Neutrophil (primary cell): Measurements from ENCODE around the gene OR6M1.

ENCODE experiments used
- H3K27ac ChIP-seq: fragments of 200-600 bp; sonication (generic); 2 replicates; pipeline ENCODE4 v1.5.1; 2016; ENCODE audit warnings: mild to moderate bottlenecking, moderate library complexity
- H3K27me3 ChIP-seq: fragments of 200-600 bp; sonication (generic); 2 replicates; pipeline ENCODE4 v1.6.0; 2016; ENCODE audit warnings: mild to moderate bottlenecking
- H3K36me3 ChIP-seq: fragments of 200-600 bp; sonication (generic); 2 replicates; pipeline ENCODE4 v1.5.1; 2017
- H3K4me1 ChIP-seq, 2 experiments: fragments of 200-600 bp in 1 of 2; sonication (generic) in 1 of 2; 1 replicate in 1 of 2; 2 replicates in 1 of 2; pipeline versions ENCODE4 v1.5.1 to v1.6.1; 2013 to 2016; ENCODE audit warnings: low read depth in 1 of 2, low read length in 1 of 2, mild to moderate bottlenecking in 1 of 2, moderate library complexity in 1 of 2; ENCODE audit not compliant: control insufficient read depth in 1 of 2, insufficient read depth in 1 of 2
- H3K4me3 ChIP-seq, 2 experiments: fragments of 200-600 bp in 1 of 2; sonication (generic) in 1 of 2; 1 replicate in 1 of 2; 2 replicates in 1 of 2; pipeline ENCODE4 v1.5.1; 2013 to 2016; ENCODE audit warnings: low read depth in 1 of 2, low read length in 1 of 2, mild to moderate bottlenecking in 1 of 2, moderate library complexity in 1 of 2
- H3K9me3 ChIP-seq: fragments of 200-600 bp; sonication (generic); 2 replicates; pipeline ENCODE4 v1.5.1; 2016
- TF ChIP-seq, protein P1 (sequence below): fragments of 200-600 bp; sonication (generic); IDR thresholded peaks from 2 replicates; pipeline ENCODE4 v1.5.1; 2016; ENCODE audit warnings: antibody characterized with exemption

Gene OR6M1

DNA sequence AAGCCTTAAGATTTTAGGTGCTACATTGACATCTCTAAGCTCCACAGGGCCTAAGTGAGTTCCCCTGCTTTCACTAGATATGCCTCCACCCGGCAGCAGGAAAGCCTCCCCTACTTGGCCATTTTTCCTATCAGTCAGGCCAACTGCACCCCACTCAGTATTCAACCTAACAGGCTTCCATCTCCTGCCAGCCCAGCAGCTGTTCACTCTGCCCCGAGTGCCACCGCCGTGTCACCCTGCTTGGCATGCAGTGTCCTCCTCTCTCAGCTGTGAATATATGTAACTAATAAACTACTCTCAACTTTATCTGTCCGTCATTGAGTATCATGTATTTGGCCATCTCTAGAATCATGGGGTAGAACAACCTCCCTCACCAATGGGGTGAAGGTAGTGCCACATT lies 9.0 kb upstream of the OR6M1 start:
- Histone ChIP-seq H3K27ac (no peak overlapping the region), H3K4me3 (no peak overlapping the region), H3K9me3 (no peaks in the 10 kb centered on the region), H3K36me3 (no peaks in the 10 kb centered on the region), H3K27me3 (no peaks in the 10 kb centered on the region), H3K4me1 (no peaks in the 10 kb centered on the region)
- TF ChIP-seq, protein P1, sequence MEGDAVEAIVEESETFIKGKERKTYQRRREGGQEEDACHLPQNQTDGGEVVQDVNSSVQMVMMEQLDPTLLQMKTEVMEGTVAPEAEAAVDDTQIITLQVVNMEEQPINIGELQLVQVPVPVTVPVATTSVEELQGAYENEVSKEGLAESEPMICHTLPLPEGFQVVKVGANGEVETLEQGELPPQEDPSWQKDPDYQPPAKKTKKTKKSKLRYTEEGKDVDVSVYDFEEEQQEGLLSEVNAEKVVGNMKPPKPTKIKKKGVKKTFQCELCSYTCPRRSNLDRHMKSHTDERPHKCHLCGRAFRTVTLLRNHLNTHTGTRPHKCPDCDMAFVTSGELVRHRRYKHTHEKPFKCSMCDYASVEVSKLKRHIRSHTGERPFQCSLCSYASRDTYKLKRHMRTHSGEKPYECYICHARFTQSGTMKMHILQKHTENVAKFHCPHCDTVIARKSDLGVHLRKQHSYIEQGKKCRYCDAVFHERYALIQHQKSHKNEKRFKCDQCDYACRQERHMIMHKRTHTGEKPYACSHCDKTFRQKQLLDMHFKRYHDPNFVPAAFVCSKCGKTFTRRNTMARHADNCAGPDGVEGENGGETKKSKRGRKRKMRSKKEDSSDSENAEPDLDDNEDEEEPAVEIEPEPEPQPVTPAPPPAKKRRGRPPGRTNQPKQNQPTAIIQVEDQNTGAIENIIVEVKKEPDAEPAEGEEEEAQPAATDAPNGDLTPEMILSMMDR: no peak

DNA sequence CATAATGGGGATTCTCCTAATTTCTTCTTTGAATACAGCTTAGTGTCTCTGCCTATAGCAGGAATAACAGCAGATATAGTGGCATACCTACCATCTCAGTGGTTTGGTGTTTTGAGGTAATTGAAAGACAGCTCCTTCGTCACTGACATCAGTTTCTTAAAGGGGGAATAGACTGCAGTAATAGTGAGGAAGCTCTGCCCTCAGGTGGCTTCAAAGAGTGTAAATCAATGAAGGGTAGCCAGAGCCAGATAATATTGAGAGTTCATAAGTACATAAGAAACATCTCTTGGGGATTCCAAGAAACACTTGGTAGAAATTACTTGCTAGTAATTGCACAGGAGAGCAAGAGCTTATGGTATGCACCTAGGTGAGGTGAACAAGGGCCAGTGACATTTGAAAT lies 4.4 kb downstream of the OR6M1 start:
- TF ChIP-seq, protein P1: no peak
- no peaks in the 10 kb centered on the region for H3K4me1 ChIP-seq
- H3K36me3 ChIP-seq: no peaks in the 10 kb centered on the region
- H3K4me3 ChIP-seq: no peak overlapping the region
- no peaks in the 10 kb centered on the region for H3K9me3 ChIP-seq
- H3K27ac ChIP-seq: no peak overlapping the region
- no peaks in the 10 kb centered on the region for H3K27me3 ChIP-seq

DNA sequence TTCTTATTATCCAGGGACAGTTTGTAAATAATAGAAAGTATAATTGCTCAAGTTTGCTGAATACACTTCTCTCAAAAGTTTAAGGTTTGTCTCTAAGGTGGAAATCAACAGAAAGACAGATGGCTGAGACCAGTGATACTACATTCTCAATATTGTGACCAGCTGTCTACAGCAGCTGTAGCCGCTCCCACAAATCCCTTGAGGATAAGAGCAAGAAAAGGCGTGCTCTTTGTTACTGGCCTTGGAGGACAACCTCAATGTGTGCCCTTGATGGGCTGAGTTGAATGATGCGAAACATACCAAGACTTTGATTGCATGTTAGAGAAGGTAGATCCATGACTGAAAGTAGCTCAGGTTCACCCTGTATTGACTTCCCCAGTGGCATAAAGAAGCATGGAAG lies 6.1 kb downstream of the OR6M1 start:
- no peaks in the 10 kb centered on the region for H3K9me3 ChIP-seq
- H3K27ac ChIP-seq: no peak overlapping the region
- TF ChIP-seq, protein P1: no peak
- H3K4me3 ChIP-seq: no peak overlapping the region
- no peaks in the 10 kb centered on the region for H3K27me3 ChIP-seq
- no peaks in the 10 kb centered on the region for H3K4me1 ChIP-seq
- H3K36me3 ChIP-seq: no peaks in the 10 kb centered on the region

DNA sequence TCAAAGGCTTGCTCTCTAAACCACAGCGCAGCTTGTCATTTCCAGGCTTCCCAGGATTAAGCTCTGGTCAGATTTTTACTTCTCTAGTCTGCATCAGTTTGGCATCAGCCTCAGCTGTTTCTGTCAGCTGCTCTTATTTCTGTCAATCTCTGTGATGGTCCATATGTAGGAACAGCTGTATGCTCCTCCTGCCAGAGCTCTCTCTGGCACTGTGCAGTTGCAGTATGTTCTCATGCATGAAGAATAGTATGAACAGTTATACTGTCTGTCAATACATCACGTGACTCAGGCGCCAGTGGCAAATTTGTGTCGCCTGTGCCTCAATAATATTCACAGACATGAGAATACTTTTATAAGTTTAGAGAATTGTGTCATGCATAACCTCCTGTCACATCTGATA lies 6.7 kb downstream of the OR6M1 start:
- TF ChIP-seq, protein P1: no peak
- no peaks in the 10 kb centered on the region for H3K4me1 ChIP-seq

DNA sequence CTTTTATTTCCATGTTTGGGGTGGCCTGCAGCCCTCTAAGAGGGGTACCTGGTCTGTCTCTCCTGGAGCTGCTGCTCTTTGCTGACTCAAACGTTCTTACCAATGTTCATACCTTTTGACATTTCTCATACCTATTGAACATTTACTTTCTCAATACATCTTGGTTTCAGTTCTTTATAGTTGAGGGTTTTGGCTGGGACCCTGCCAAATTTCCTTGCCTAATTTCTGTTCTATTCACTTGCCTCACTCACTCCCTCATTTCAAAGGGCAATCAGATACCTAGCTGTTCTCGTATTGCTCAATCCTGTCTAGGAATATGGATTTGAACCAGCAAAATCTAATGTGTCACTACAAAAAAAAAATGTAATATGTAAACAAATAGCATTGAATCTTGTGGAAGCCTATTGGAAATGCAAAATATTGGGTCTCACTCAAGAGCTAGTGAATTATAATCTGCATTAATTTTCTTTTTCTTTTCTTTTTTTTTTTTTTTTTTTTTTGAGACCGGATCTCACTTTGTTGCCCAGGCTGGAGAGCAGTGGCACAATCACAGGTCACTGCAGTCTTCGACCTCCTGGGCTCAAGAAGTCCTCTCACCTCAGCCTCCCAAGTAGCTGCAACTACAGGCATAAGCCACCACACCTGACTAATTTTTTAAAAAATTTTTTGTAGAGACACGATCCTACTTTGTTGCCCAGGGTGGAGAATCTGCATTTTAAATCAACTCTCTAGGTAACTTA lies 7.5 kb downstream of the OR6M1 start:
- Histone ChIP-seq H3K9me3 (no peaks in the 10 kb centered on the region), H3K4me3 (no peak overlapping the region), H3K27me3 (no peaks in the 10 kb centered on the region), H3K4me1 (no peaks in the 10 kb centered on the region), H3K36me3 (no peaks in the 10 kb centered on the region), H3K27ac (no peak overlapping the region)
- TF ChIP-seq, protein P1: no peak

More for the DNA sequence above, 6.7 kb downstream of the OR6M1 start:
- H3K27me3 ChIP-seq: no peaks in the 10 kb centered on the region
- no peaks in the 10 kb centered on the region for H3K9me3 ChIP-seq
- no peaks in the 10 kb centered on the region for H3K36me3 ChIP-seq
- H3K27ac ChIP-seq: no peak overlapping the region
- H3K4me3 ChIP-seq: no peak overlapping the region
